Measurements from ENCODE around the gene EFCC1.

Gene EFCC1

DNA sequence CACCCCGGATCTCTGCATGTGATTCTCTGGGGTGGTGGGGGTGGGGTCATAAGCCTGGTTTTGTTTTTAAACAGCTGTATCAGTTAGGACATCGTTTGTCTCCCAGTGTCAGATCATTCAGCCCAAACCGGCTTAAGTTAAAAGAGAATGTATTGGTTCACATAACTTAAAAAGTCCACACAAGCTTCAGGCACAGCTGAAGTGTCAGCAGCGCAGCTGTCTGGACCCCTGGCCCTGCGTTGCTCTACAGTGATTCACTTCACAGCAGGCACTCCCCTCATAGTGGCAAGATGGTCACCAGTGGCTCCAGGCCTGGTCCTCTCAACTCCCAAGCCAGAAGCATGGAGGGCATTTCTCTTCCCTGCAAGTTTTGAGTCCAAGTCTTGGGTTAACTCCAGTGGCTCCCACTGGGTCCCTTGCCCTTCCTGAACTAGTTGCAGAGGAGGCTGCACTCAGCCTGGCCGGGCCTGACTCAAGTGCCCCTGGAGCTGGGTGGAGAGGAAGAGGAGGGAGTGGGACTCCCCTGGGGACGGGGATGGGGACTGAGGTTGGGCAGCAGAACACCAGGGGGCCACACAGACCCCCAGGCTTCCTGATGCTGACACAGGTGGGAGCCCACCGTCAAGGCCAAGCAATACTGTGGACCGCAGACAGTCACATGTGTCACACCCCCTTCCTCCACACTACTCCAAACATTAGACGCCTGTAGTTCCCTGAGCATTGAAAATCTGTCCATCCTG is 30.5 kb downstream of the EFCC1 start:
- DNase-seq (ENCODE audit: low read depth in 4 of 4, low spot score in 1 of 4) = no peak

DNA sequence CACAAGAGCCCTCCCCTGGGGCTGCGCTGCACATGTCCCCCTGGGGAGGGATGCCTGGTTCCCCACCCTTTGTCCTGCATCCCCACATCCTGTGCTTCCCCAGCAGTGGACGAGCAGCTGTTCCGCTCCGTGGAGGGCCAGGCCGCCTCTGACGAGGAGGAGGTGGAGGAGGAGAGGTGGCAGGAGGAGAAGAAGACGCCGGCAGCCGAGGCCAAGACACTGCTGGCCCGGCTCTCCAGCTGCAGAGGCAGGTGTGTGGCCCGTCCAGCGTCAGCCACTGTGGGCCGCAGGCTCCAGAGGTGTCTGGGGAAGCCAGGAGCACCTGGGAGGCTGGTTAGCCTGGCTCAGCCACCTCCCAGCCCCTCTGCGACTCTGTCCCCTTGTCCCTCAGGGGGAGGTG is 31.6 kb downstream of the EFCC1 start:
- DNase-seq (ENCODE audit: low read depth in 4 of 4, low spot score in 1 of 4) = no peak

DNA sequence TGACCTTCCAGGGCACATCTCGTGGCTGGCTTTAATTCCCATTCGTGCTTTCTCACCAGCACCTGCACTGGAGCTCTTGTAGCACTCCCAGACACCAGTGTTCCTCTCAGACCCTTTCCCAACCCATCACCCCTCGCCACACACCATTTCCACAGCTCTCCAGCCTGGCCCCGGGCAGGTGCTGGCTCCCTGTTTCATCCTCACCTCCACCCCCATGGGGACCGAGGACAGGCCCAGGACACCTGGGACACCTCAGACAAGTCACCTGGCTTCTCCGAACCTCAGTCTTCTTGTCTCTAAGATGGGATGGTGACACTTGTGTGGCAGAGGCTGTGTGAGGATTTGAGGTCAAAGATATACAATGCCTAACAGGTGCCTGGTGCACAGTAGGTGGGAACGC is 32.0 kb downstream of the EFCC1 start:
- no peak for DNase-seq (ENCODE audit: low read depth in 4 of 4, low spot score in 1 of 4)

DNA sequence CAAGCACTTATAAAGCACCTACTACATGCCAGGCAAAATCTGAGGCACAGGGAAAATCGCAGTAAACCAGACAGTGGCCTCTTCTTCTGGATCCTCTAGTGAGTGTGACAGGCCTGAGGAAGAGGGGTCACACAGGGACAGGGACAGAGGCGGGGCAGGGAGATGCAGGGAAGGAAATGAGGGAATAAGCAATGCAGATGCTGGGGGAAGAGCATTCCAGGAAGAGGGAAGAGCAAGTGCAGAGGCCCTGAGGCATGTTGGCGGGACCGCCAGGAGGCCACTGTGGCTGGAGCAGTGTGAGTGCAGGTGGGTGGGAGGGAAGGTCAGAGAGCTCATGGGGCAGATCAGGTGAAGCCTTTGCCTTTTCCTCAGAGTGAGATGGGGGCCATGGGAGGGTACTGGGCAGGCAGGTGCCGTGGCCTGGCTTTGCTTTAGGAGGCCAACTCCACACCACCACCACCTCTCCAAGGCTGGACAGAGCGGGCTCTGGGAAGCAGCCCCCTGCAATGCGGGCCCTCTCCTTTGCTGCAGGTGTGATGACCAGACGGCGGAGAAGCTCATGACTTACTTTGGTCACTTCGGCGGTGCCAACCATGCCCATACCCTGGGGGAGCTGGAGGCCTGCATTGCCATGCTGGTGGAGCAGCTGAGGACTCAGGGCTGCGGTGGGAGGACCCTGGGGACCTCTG is 32.7 kb downstream of the EFCC1 start:
- no peak for DNase-seq (ENCODE audit: low read depth in 4 of 4, low spot score in 1 of 4)

DNA sequence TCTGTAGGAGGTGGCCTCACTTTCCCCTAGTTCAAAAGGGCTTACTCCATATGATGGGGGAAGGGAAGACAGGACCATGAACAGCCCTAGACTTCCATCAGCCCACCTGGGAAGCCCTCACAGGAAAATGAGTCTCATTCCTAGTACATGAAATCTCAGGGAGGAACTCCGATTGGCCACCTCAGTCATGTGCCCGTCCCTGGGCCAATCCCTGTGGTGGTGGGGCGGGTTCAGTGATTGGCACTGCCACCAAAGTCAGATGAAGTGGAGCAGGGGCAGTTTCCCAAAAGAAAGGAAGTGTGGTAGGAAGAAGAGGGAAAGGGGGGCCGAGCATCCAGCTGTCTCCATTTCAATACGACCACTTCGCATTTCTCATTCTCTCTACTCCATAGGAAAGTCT is 33.5 kb downstream of the EFCC1 start:
- no peak for DNase-seq (ENCODE audit: low read depth in 4 of 4, low spot score in 1 of 4)

DNA sequence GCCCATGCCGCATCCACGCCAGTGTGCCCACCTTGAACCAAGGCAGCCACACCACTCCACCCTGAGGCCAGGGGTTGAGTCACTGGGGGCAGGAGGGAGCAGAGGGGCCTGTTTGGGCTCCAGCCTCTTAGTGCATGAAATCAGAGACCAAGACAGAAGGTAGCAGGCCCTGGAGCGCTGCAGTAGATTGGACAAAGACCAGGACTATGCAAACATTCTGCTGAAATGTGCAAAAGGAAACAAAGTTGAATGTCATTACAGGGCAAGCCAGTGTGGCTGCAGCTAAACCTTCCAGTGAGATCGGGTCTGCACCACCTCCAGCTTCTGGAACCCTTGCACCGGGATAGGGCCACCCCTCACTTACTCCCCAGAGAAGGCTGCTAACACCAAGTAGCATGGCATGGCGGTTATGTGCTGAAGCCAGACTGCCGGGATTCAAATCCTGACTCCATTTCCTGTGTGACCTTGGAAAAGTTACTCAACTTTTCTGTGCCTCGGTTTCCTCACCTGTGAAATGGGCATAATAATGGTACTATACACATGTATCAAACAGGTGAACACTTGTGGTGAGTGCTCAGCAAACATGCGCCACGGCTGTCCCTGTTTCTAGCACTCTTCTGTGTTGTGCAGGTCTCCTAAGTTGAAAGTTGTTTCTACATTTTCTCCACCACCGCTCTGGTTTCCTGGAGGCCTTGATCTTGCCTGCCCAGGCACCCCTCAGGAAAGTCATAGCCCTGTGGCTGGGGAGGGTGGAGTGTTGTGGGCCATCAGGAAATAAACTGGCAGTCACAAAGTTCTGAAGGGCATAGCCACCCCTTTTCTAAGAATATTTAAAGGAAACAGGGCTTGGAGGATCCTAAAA is 34.5 kb downstream of the EFCC1 start:
- no peak for DNase-seq (ENCODE audit: low read depth in 4 of 4, low spot score in 1 of 4)

DNA sequence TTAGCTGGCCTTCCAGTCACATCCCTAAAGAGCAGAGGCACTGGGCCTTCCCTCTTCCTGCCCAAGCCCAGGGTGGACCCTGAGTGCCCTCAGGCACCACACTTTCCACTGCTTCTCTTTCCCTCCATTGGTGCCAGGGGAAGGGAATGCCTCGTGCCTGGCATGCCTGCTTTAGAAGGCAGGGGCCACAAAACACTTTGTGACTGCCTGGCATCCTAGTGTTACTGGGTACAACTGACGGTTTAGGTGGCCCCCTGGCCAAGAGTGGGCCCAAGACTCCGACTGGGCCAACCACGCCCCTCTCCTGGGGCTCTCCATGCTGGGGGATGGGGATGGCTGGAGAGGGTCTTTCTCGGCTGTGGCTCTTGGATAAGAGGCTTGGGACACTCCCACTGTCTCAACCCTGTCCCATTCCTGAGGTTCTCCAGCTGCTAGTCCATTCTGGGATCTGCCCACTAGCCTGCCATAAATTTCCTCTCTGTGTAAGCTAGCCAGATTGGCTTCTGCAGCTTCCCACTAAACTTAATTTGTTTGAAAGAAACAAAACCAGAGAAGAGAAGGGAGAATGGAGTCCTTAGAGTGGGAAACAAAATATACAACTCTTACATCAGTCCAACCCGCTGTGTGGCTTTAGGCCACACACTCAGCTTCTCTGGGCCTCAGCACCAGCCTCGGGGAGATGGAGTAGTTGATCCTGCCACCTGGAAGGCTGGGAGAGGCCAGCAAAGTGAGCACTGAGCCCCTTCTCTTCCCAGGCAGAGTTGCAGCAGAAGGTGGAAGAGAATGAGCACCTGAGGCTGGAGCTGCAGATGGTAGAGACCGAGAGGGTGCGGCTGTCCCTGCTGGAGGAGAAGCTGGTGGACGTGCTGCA is 35.4 kb downstream of the EFCC1 start:
- DNase-seq (ENCODE audit: low read depth in 4 of 4, low spot score in 1 of 4) = no peak

DNA sequence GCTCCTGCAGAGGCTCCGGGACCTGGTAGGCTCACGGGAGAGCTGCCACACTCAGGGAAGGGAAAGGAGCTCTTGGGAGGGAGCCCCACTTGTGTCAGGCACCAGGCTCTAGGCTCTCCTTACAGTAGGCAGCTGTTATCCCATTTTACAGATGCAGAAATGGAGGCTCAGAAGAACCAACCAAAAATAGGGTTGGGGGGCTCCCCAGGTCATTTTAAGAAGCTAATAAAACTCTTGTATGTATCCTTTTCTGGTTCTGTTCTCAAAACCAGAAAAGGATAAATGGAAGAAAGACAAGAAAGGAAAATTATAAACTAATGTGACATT is 36.0 kb downstream of the EFCC1 start:
- DNase-seq (ENCODE audit: low read depth in 4 of 4, low spot score in 1 of 4) = no peak

DNA sequence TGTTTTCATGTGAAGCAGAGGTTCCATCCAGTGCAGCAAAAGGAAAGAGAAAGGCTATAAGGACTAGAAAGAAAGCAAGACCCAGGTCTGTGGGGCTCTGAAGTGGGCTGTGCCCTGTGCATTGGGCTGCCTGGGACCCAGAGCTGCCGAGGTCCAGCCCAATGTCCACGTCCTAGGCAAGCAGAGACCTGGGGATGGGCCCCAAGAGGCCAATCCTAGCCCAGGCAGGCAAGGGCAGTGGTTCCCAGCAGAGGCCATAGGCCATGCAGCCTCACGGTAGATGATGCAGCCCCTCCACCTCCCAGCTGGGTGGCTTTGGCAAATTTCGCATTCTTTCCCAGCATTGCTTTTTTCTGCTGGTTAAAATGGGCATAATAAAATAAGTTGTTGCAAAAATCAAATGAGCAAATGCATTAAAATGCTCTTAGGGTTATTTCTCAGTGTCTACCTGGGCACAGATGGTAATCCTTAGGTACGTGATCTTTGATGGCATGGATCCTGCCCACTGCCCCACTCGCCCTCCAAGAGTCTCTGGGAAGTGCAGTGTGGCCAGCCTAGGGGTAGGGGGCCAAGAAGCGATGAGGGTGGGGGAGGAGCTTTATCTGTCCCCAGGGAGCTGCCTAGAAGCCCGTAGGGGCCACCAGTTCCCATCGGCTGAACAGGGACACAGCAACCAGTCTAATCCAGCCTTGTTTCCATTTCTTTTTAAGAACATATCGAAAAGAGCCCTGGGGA is 37.2 kb downstream of the EFCC1 start:
- no peak for DNase-seq (ENCODE audit: low read depth in 4 of 4, low spot score in 1 of 4)

DNA sequence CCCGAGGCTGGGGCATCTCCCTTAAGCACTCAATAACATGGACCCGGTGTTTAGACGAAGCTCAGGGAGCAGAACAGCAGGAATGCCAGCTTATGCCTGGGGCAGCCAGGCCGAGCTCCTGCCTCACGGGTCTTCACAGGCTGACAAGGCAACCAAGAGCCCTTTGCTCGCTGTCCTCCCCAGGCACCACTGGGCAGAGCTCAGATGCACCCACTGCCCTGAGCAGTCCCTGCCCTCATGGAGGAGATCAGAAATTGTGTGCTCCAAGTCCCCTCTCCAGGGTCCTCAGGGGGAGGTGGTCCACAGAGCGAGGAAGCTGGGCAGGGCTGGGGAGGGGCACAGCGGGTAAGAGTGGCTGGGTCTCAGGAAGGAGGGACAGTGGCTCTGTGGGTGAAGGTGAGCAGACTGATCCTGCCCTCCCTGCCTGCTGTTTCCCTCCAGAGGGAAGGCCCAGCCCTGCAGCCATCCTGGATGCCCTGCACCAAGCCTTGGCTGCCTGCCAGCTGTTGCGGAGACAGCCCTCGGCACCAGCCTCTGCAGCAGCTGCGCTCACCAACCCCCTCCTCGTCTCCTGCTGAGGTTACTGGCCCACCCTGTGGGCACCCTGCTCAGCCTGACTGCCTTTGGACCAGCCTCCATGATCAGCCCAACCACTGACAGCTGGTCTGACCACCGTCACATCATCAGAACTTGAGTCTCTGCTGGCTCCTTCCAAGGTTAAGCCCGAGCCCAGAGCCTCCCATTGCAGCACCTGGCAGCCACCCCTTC is 38.4 kb downstream of the EFCC1 start:
- no peak for DNase-seq (ENCODE audit: low read depth in 4 of 4, low spot score in 1 of 4)

DNA sequence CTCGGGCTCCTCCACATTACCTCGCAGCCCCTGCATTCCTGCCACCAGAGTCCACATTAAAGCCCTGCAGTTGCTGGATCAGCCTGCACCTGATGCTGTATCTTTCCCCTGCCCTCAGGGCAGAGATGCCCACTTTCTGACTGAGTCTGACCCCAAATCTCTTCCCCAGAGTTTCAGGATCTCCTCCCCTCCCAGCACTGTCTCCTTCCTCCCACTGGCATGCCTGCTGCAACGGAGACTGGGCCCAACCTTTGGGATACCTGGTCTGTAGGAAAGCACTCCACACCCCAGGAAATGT is 38.9 kb downstream of the EFCC1 start:
- no peak for DNase-seq (ENCODE audit: low read depth in 4 of 4, low spot score in 1 of 4)

DNA sequence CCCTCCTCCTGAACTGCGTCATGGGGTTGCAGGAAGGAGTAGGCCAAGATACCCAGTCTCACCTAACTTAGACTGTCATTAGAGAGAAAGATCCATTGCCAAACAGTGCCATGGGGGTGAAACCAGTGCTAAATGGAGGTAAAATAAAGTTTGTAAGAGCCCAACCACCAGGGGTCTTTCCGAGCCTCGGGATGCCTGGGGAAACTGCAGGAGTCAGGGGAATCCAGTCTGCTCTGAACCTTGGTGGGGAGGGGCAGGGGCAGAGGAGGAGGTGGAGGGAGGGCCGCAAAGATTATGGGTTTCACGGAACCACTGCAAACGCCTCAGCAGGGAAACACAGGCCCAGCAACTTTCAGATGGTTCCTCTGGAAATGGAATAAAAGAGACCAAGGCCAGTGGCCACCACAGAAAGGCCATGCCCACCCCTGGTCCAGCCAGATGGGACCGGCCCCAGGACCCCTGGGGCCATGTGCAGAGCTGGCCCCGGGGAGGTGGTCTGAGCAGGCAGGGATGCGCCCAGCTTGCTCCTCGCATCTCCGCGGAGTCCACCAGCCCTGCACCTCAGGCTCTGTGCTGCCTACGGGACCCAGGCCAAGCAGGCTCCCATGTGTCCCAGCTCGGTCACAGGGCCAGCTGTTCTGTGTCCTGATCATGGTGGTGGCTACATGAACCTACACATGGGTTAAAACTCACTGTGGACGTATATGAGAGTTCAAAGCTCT is 39.6 kb downstream of the EFCC1 start:
- DNase-seq (ENCODE audit: low read depth in 4 of 4, low spot score in 1 of 4) = no peak

DNA sequence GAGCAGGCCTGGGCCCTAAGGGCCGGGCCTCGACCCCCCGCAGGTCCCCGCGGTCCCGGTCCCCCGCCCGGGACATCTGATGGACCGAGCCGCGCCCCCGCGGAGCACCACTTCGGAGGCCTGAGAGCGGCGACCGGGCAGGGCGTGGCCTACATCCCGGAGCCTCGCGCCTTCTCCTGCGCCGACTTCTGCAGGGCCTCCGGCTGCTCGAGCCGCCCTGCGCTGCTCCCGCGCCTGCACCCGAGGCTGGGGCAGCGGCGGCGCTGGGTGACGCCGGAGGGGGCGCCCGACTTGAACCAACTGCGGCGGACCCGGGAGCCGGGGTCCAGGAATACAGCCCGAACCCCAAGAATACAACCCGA is 44.6 kb downstream of the EFCC1 start:
- DNase-seq (ENCODE audit: low read depth in 4 of 4, low spot score in 1 of 4) = peak in 1 of 4 experiments; percentile 30

DNA sequence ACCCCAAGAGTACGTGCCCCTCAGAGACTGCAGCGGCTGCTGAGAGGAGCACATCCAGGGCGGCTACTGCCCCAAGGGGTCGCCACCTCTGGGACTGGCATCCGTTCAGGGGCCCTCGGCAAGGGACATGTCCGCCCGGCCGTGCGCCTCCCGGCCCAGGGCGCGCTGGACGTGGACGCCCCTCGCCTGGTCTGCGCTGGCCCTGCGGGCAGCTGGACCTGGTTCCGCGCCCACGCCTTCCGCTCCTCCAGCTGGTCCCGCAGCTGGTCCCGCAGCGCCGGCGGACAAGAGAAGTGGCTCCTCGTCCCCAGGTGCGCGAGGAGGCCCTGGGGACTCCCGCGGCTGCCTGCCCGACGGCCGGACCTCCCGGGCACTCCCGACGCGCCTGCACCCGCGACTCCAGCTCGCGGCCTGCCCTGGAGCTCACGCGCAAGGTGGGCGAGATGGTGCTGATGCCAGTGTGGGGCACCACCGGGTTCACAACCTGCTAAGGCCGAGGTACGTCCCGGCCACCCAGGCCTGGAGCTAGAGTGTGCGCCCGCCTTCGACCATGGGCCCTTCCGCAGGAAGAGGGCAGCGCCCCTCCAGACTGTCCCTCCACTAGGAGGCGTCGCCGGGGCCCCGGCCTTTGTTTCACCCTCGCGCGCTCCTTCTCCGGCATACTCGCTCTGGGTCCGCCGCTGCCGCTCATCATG is 45.1 kb downstream of the EFCC1 start:
- no peak for DNase-seq (ENCODE audit: low read depth in 4 of 4, low spot score in 1 of 4)

DNA sequence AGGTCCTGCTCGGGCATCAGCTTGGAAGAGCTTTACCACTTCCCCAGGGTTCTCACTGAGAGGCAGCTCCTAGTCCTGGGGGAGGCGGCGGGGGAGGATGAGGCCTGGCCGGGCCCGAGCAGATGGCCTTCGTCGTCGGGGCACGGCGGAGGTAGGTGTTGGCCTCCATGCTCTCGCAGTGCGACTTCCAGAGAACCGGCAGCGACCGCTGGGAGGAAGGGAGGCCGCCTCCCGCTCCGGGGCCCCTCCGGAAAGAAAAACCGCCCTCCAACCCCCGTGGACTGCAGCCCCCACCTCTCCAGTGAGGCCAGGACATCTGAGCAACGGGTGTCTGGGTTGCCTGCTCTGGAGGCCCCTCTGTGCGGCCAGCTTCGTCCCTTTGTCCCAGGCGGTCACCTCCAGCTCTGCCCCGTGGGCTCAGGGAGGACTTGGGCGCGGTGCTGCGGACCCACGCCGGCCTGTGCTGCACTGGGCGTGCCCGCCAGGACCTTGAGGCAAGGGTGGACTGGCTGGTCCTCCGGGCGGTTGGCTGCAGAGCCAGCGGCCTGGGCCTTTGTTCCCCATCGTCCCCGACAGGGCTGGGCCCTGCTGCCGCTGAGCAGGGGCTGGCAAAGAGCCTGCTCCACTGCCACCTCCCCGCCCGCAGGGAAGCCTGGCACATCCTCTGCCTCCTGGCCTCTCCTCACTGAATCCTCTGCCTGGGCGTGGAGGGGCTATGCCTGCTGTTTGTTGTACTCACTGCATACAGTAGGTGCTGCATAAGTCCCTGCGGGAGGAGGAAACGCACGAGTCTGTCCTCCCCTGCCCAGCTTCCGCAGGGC is 45.8 kb downstream of the EFCC1 start:
- DNase-seq (ENCODE audit: low read depth in 4 of 4, low spot score in 1 of 4) = no peak

DNA sequence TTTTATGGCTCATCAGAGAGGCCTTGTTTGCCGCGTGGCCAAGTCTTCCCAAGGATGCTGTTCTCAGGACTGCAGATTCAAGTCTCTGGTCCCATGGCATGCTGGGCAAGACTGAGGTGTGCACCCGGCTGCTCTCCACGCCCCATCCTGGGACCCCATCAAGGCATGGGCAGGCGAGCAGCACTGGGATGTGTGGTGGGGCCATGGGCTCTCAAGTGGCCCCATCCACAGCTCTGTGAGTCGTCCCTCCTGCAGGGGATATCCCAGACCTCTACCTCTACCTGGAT is 46.4 kb downstream of the EFCC1 start:
- DNase-seq (ENCODE audit: low read depth in 4 of 4, low spot score in 1 of 4) = no peak

DNA sequence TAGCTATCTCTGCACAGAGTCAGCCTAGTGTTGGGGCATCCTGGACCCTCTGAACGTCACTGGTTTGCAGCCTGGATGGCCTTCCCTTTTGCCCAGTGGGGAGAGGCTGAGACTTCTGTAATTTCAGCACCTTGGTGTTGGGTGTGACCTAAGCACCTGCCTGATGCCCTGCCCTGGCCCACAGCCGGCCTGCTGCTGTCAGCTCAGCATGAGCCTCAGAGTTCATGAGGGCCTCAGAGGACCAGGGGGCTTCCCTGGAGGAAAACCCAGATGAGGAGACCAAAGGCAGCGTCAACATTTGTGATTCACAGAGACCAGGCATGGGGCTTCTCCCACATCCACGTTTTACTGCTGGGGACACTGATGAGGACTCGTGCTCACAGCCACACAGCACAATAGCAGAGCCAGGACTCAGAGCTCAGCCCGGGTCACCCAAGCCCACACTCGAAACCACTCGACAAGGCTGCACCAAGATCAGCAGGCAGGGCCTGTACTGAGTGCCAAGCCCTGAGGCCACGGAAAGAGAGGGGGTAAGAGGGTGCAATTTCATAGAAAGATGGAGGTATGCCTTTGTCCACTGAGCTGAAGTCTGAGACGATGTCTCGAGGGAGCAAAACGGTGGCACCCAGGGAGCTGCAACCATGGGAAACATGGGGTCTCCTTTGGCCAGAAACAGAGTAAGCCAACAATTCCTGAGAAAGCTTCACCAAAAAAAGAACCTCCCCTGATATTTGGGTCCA is 49.6 kb downstream of the EFCC1 start:
- DNase-seq (ENCODE audit: low read depth in 4 of 4, low spot score in 1 of 4) = no peak

Data from stimulated activated CD4-positive, alpha-beta T cell treated with anti-CD3 and anti-CD28 coated beads, Interleukin-1b, Interleukin-23, amount 100 ng/mL, for 24 hours (primary cell).